ENCODE measurements around the gene DTNB. TPM values are rescaled to one million over a fixed set of nuclear protein-coding genes. Genes with fewer than 3 reads are reported as not detected.
A peak's percentile ranks its signal among the peaks of the same experiment; 100 is the strongest.

Gene DTNB
- total and polyA plus RNA-seq, 10 of the 15 experiments (the other 5 are each of a cell fraction or from before 2014, with no cell fraction given): 4.5 to 30.6 (median 11.9) TPM

- no peak for TF ChIP-seq ATF3 (IDR thresholded peaks at IDR 0.05; ENCODE audit: borderline replicate concordance, extremely low read depth, low read depth, low read length)
- no peak for TF ChIP-seq BCLAF1 (IDR thresholded peaks at IDR 0.05)
- TF ChIP-seq ZBTB4 (CRISPR knock-in tag; IDR thresholded peaks at IDR 0.05): no peak
- peak; percentile 92 for TF ChIP-seq NR2F1 (conservative IDR thresholded peaks at IDR 0.05)
- TF ChIP-seq YBX1 (IDR thresholded peaks at IDR 0.05): no peak
- no peak for TF ChIP-seq CBX3 (IDR thresholded peaks at IDR 0.05; ENCODE audit: borderline replicate concordance, low read depth)
- TF ChIP-seq DPF2 (IDR thresholded peaks at IDR 0.05): 0 out of 2 replicates have a peak, but pooled peaks have one; percentile 36
- TF ChIP-seq RB1 (IDR thresholded peaks at IDR 0.05; ENCODE audit: borderline replicate concordance): no peak
- TF ChIP-seq E4F1 (IDR thresholded peaks at IDR 0.05; ENCODE audit: borderline replicate concordance, partially characterized antibody): no peak
- no peak for TF ChIP-seq CTCF (IDR thresholded peaks at IDR 0.05 in 2 of 3, conservative IDR thresholded peaks at IDR 0.05 in 1 of 3; ENCODE audit: control insufficient read depth in 2 of 3, extremely low read depth in 1 of 3, insufficient read depth in 1 of 3, low read depth in 3 of 3, low read length in 3 of 3)
- TF ChIP-seq TBL1XR1 (IDR thresholded peaks at IDR 0.05; ENCODE audit: low read depth, low read length): no peak
- TF ChIP-seq POLR2AphosphoS2 (IDR thresholded peaks at IDR 0.05; ENCODE audit: low read depth, low read length): no peak
- TF ChIP-seq ATF7 (IDR thresholded peaks at IDR 0.05; ENCODE audit: low read depth): peak; percentile 43
- no peak for TF ChIP-seq ZNF207 (IDR thresholded peaks at IDR 0.05; ENCODE audit: borderline replicate concordance)
- TF ChIP-seq IKZF2 (IDR thresholded peaks at IDR 0.05): peak in 1 of 2 experiments; percentile 26; a peak in 1 of 4 replicates
- no peak for TF ChIP-seq HDAC6 (IDR thresholded peaks at IDR 0.05; ENCODE audit: unreplicated experiment)
- TF ChIP-seq ATF2 (IDR thresholded peaks at IDR 0.05; ENCODE audit: low read length): peak; percentile 37; the same call in 1 of the 2 replicates
Observed at GRCh38 chr2:25453199-25453905, 220.0 kb downstream of the DTNB start (continued).

All from GM12878 (cell line).